ENCODE results near the gene GALNT10. TPM values are rescaled to one million over a fixed set of nuclear protein-coding genes. Genes with fewer than 3 reads are reported as not detected.
"Not testable (repeated sequence)": the region's sequence is repeated elsewhere in the genome, so short reads cannot be mapped to it uniquely, and the experiment has no call there.

The GALNT10 gene
- polyA plus RNA-seq (ENCODE audit: insufficient read length in 4 of 4): 10 to 100 TPM; 27.6 to 30.1 (median 28.5) TPM

GRCh38 chr5:154190595-154191304, at the start of gene GALNT10:
GALNT10 (plus strand) TSS chr5:154190733; CDS start chr5:154190867, 134 bp downstream.
- DNase-seq (ENCODE audit: low read depth in 4 of 4, low spot score in 3 of 4): no peak

- peak in 1 of 4 donors; percentile 65 for DNase-seq (ENCODE audit: low read depth in 4 of 4, low spot score in 3 of 4)
Measured at GRCh38 chr5:154141745-154142221, 48.8 kb upstream of the GALNT10 start.

- DNase-seq (ENCODE audit: low read depth in 4 of 4, low spot score in 3 of 4): no peak
Measured at GRCh38 chr5:154143211-154143641, 47.3 kb upstream of the GALNT10 start.

GRCh38 chr5:154145268-154145667, 45.3 kb upstream of the GALNT10 start:
- DNase-seq (ENCODE audit: low read depth in 4 of 4, low spot score in 3 of 4): no peak

- DNase-seq (ENCODE audit: low read depth in 4 of 4, low spot score in 3 of 4): no peak
Measured at GRCh38 chr5:154146409-154146808, 44.1 kb upstream of the GALNT10 start.

- DNase-seq (ENCODE audit: low read depth in 4 of 4, low spot score in 3 of 4): no peak
Measured at GRCh38 chr5:154147666-154148065, 42.9 kb upstream of the GALNT10 start.

- DNase-seq (ENCODE audit: low read depth in 4 of 4, low spot score in 3 of 4): not testable (repeated sequence)
Measured at GRCh38 chr5:154150471-154150870, 40.1 kb upstream of the GALNT10 start.

- DNase-seq (ENCODE audit: low read depth in 4 of 4, low spot score in 3 of 4): no peak
Measured at GRCh38 chr5:154157483-154158378, 32.8 kb upstream of the GALNT10 start.

GRCh38 chr5:154158379-154158737, 32.2 kb upstream of the GALNT10 start:
- no peak for DNase-seq (ENCODE audit: low read depth in 4 of 4, low spot score in 3 of 4)

GRCh38 chr5:154159343-154159742, 31.2 kb upstream of the GALNT10 start:
- no peak for DNase-seq (ENCODE audit: low read depth in 4 of 4, low spot score in 3 of 4)

GRCh38 chr5:154162539-154163151, 27.9 kb upstream of the GALNT10 start:
- DNase-seq (ENCODE audit: low read depth in 4 of 4, low spot score in 3 of 4): no peak

GRCh38 chr5:154163327-154164248, 26.9 kb upstream of the GALNT10 start:
- DNase-seq (ENCODE audit: low read depth in 4 of 4, low spot score in 3 of 4): no peak

GRCh38 chr5:154164249-154164581, 26.3 kb upstream of the GALNT10 start:
- DNase-seq (ENCODE audit: low read depth in 4 of 4, low spot score in 3 of 4): no peak

GRCh38 chr5:154165886-154166285, 24.6 kb upstream of the GALNT10 start:
- DNase-seq (ENCODE audit: low read depth in 4 of 4, low spot score in 3 of 4): peak in 1 of 4 donors; percentile 30

GRCh38 chr5:154166901-154167791, 23.4 kb upstream of the GALNT10 start:
- DNase-seq (ENCODE audit: low read depth in 4 of 4, low spot score in 3 of 4): no peak

GRCh38 chr5:154168395-154168794, 22.1 kb upstream of the GALNT10 start:
- no peak for DNase-seq (ENCODE audit: low read depth in 4 of 4, low spot score in 3 of 4)

- no peak for DNase-seq (ENCODE audit: low read depth in 4 of 4, low spot score in 3 of 4)
Measured at GRCh38 chr5:154172785-154173184, 17.7 kb upstream of the GALNT10 start.

- no peak for DNase-seq (ENCODE audit: low read depth in 4 of 4, low spot score in 3 of 4)
Measured at GRCh38 chr5:154174091-154174490, 16.4 kb upstream of the GALNT10 start.

GRCh38 chr5:154176181-154176580, 14.4 kb upstream of the GALNT10 start:
- DNase-seq (ENCODE audit: low read depth in 4 of 4, low spot score in 3 of 4): no peak
